Suprapubic skin (tissue), 4 donors: ENCODE data around the gene NUP153. TPM values are rescaled to one million over a fixed set of nuclear protein-coding genes. Genes with fewer than 3 reads are reported as not detected.

Experiments used
- DNase-seq, 2 donors: peaks; one replicate each; pipeline ENCODE4 v3.0.0-alpha.2; 2019; ENCODE audit warnings: low spot score in 2 of 2
- H3K27ac ChIP-seq: fragments of 200-600 bp; sonication (generic); one replicate; pipeline ENCODE4 v1.5.1; 2019
- H3K27me3 ChIP-seq: fragments of 200-600 bp; sonication (generic); one replicate; pipeline ENCODE4 v1.5.1; 2019
- H3K36me3 ChIP-seq: fragments of 200-600 bp; sonication (generic); one replicate; pipeline ENCODE4 v1.5.1; 2019
- H3K4me1 ChIP-seq: fragments of 200-600 bp; sonication (generic); one replicate; pipeline ENCODE4 v1.5.1; 2019
- H3K4me3 ChIP-seq: fragments of 200-600 bp; sonication (generic); one replicate; pipeline ENCODE4 v1.5.1; 2019; ENCODE audit warnings: mild to moderate bottlenecking
- H3K9me3 ChIP-seq: fragments of 200-600 bp; sonication (generic); one replicate; pipeline ENCODE4 v1.5.1; 2019
- CTCF ChIP-seq, 2 donors: fragments of 200-600 bp in 1 of 2; fragments of 450-650 bp in 1 of 2; sonication (generic) in 1 of 2; IDR thresholded peaks; one replicate each; pipeline ENCODE4 v1.5.1; 2016 to 2019; ENCODE audit warnings: antibody characterized with exemption in 2 of 2, mild to moderate bottlenecking in 1 of 2, moderate library complexity in 1 of 2
- EP300 ChIP-seq: sonication (generic); formaldehyde crosslinking; IDR thresholded peaks from one replicate; pipeline ENCODE4 v1.6.1; 2017; ENCODE audit warnings: antibody characterized with exemption
- POLR2A ChIP-seq, 2 donors: fragments of 450-650 bp; IDR thresholded peaks; one replicate each; pipeline ENCODE4 v1.6.1; 2017; ENCODE audit warnings: antibody characterized with exemption in 2 of 2, mild to moderate bottlenecking in 2 of 2, moderate library complexity in 2 of 2
- POLR2AphosphoS5 ChIP-seq, 3 donors: sonication (generic); formaldehyde crosslinking; IDR thresholded peaks; one replicate each; pipeline ENCODE4 v1.6.1; 2017; ENCODE audit warnings: antibody characterized with exemption in 3 of 3
- WGBS: methylation state at CpG from one replicate; pipeline ENCODE4 v1.1.5; 2018; 5-methylcytosine and 5-hydroxymethylcytosine counted together
- total RNA-seq, 4 donors: library from RNA; depleted of rRNA; stranded (reverse); fragments of >200 nt; gene quantifications; one replicate each; pipeline ENCODE4 v1.1.0, GENCODE V29; 2016

Gene NUP153
- total RNA-seq, 4 donors from 2014 or later: 38.6 to 46.0 (median 42.5) TPM

DNA sequence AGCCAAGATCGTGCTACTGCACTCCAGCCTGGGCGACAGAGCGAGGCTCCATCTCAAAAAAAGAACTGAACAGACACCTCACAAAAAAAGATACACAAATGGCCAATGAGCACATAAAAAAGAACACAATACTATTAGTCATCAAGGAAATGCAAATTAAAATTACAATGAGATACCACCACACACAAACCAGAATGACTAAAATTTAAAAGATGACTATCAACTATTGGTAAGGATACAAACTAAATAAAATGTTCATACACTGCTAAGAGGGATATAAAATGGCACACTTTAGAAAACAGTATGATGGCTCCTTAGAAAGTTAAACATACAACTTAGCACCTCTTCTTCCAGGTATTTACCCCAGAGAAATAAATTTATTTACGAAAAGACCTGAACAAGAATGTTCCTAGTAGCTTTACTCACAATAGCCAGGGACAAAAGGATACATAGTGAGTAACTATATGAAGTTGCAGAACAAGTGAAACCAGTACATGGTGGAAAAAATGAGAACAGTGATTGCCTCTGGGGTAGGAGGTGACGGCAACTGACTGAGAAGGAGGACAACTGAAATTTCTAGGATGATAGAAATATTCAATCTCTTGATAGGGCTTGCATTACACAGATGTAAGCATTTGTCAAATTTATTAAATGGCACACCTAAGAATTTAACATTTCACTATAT, 53.4 kb downstream of the NUP153 start:
- Histone ChIP-seq H3K9me3 (no peaks in the 10 kb centered on the region), H3K27ac (no peak overlapping the region), H3K4me3 (no peak overlapping the region), H3K27me3 (no peaks in the 10 kb centered on the region), H3K4me1 (peaks cover 14% of the 10 kb centered on the region), H3K36me3 (peaks cover 32% of the 10 kb centered on the region)
- no peak for TF ChIP-seq EP300
- TF ChIP-seq POLR2A (IDR thresholded peaks at IDR 0.05): no peak
- TF ChIP-seq CTCF (IDR thresholded peaks at IDR 0.05): no peak
- no peak for DNase-seq
- WGBS: 64% methylated on average over 5 of the region's 5 CpGs

DNA sequence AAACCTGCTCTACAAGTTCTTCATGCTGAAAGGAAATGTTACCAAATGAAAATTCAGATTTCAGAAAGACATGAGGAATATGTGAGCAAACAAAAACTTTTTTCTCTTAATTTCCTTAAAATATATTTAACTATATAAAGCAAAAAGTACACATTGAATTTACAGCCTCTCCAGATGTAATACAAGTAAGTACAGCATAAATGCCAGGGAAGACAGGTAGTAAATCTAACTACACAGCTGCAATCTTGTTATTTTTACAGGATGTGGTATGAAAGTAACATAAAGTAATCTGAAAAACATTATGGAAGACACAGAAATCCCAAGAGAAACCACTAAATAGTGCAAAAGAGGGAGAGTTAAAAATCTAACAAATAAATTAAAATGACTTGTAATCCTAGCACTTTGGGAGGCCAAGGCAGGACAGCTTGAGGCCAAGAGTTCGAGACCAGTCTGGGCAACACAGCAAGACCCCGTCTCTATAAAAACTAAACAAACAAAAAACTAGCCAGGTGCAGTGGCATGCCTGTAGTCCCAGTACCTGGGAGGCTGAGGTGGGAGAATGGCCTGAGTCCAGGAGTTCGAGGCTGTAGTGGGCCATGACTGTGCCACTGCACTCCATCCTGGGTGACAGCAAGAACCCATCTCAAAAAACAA, 55.9 kb downstream of the NUP153 start:
- Histone ChIP-seq H3K27ac (no peak overlapping the region), H3K4me3 (no peak overlapping the region), H3K9me3 (no peaks in the 10 kb centered on the region), H3K4me1 (peaks cover 14% of the 10 kb centered on the region), H3K36me3 (peaks cover 44% of the 10 kb centered on the region), H3K27me3 (no peaks in the 10 kb centered on the region)
- 82% methylated on average over 3 of the region's 3 CpGs for WGBS
- TF ChIP-seq CTCF (IDR thresholded peaks at IDR 0.05) (no peak), POLR2A (IDR thresholded peaks at IDR 0.05) (no peak), EP300 (no peak)
- DNase-seq: no peak

DNA sequence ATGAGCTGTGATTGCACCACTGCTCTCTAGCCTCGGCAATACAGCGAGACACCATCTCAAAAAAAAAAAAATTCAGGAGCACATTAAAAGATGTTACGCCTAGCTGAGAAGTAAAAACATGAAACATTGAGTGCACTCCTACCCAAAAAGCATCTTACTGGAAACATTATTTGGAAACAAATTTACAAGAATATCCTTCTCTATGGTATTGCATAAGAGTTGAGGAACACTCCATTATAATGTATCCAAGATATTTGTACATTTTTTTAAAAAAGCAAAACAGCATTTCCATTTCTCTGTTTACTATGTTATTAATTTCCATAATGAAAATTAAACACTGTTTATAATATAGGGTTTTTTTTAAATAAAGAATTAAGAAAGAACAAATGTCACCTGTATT, 58.0 kb downstream of the NUP153 start:
- WGBS: 94% methylated on average over 3 of the region's 3 CpGs
- no peak for DNase-seq
- peaks cover 62% of the 10 kb centered on the region for H3K36me3 ChIP-seq
- no peaks in the 10 kb centered on the region for H3K9me3 ChIP-seq
- peaks cover 14% of the 10 kb centered on the region for H3K4me1 ChIP-seq
- H3K27me3 ChIP-seq: no peaks in the 10 kb centered on the region
- TF ChIP-seq POLR2AphosphoS5 (IDR thresholded peaks at IDR 0.05): no peak
- TF ChIP-seq EP300: no peak
- no peak for TF ChIP-seq CTCF (IDR thresholded peaks at IDR 0.05)
- TF ChIP-seq POLR2A (IDR thresholded peaks at IDR 0.05): no peak
- no peak overlapping the region for H3K27ac ChIP-seq
- no peak overlapping the region for H3K4me3 ChIP-seq

DNA sequence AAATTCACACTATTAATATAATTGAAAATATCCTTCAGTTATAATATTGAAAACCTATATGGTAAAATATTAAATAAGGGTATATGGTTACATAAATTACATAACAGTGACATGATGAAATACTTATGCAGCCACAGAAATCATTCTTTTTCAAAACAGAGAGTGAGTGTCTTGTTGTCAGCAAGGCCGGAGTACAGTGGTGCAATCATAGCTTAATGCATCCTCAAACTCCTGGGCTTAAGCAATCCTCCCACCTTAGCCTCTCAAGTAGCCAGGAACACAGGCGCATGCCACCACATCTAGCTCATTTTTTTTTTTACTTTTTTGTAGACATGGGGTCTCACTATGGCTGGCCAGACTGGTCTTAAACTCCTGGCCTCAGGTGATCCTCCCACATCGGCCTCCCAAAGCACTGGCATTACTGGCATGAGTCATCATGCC, 66.2 kb downstream of the NUP153 start:
- no peak for DNase-seq
- H3K27ac ChIP-seq: no peak overlapping the region
- TF ChIP-seq POLR2AphosphoS5 (IDR thresholded peaks at IDR 0.05): no peak
- TF ChIP-seq POLR2A (IDR thresholded peaks at IDR 0.05): no peak
- TF ChIP-seq EP300: no peak
- TF ChIP-seq CTCF (IDR thresholded peaks at IDR 0.05): no peak
- no peak overlapping the region for H3K4me3 ChIP-seq
- 90% methylated on average over 3 of the region's 3 CpGs for WGBS
- H3K4me1 ChIP-seq: no peaks in the 10 kb centered on the region
- H3K36me3 ChIP-seq: peaks cover 89% of the 10 kb centered on the region
- H3K27me3 ChIP-seq: no peaks in the 10 kb centered on the region
- H3K9me3 ChIP-seq: no peaks in the 10 kb centered on the region

GRCh38 chr6:17638212-17638715, 68.5 kb downstream of the NUP153 start:
- TF ChIP-seq POLR2AphosphoS5 (IDR thresholded peaks at IDR 0.05) (no peak), CTCF (IDR thresholded peaks at IDR 0.05) (no peak), EP300 (no peak), POLR2A (IDR thresholded peaks at IDR 0.05) (no peak)
- H3K36me3 ChIP-seq: peaks cover 72% of the 10 kb centered on the region

More at GRCh38 chr6:17638212-17638715, 68.5 kb downstream of the NUP153 start:
- WGBS: 52% methylated on average over 2 of the region's 2 CpGs
- Histone ChIP-seq H3K27ac (no peak overlapping the region), H3K27me3 (no peaks in the 10 kb centered on the region), H3K4me1 (no peaks in the 10 kb centered on the region), H3K4me3 (no peak overlapping the region), H3K9me3 (no peaks in the 10 kb centered on the region)
- no peak for DNase-seq
